Uterus (tissue), 2 donors: ENCODE data around the gene RAB40C.
A peak's percentile ranks its signal among the peaks of the same experiment; 100 is the strongest.

Experiments
- POLR2A ChIP-seq, 2 donors: fragments of 450-650 bp; IDR thresholded peaks; one replicate each; pipeline ENCODE4 v1.6.1; 2016; ENCODE audit warnings: antibody characterized with exemption in 2 of 2, mild to moderate bottlenecking in 1 of 2, moderate library complexity in 1 of 2
- TF ChIP-seq, protein P1 (sequence below), 4 experiments: fragments of 200-600 bp in 2 of 4; fragments of 450-650 bp in 2 of 4; sonication (generic) in 2 of 4; IDR thresholded peaks; one replicate each; pipeline ENCODE4 v1.5.1; 2016 to 2019; ENCODE audit warnings: antibody characterized with exemption in 4 of 4, mild to moderate bottlenecking in 2 of 4, moderate library complexity in 1 of 4

DNA sequence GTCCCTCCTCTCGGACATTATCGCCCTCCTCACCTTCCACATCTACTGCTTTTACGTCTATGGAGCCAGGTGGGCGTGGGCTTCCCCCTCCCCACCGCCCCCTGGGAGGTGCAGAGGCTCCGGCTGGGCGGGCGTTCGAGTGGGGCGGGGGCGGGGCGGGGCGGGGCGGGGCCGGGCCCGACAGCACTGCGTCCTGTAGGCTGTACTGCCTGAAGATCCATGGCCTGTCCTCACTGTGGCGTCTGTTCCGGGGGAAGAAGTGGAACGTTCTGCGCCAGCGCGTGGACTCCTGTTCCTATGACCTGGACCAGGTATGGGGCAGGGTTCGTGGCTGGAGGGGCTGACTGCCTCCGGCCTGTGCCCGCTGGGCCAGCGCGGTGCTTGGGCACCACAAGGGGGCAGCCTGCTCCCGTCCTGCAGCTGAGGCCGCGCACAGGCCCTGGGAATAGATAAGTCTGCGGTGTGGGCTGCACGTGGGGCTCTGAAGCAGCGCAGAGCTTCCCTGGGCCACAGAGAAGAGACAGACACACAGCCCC, 10.9 kb upstream of the RAB40C start:
- TF ChIP-seq, protein P1, sequence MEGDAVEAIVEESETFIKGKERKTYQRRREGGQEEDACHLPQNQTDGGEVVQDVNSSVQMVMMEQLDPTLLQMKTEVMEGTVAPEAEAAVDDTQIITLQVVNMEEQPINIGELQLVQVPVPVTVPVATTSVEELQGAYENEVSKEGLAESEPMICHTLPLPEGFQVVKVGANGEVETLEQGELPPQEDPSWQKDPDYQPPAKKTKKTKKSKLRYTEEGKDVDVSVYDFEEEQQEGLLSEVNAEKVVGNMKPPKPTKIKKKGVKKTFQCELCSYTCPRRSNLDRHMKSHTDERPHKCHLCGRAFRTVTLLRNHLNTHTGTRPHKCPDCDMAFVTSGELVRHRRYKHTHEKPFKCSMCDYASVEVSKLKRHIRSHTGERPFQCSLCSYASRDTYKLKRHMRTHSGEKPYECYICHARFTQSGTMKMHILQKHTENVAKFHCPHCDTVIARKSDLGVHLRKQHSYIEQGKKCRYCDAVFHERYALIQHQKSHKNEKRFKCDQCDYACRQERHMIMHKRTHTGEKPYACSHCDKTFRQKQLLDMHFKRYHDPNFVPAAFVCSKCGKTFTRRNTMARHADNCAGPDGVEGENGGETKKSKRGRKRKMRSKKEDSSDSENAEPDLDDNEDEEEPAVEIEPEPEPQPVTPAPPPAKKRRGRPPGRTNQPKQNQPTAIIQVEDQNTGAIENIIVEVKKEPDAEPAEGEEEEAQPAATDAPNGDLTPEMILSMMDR (IDR thresholded peaks at IDR 0.05): peak; percentile 49 to 81 (median 74)
- TF ChIP-seq POLR2A (IDR thresholded peaks at IDR 0.05): no peak
